HG03469 (cell line): ENCODE results near the gene POLG.
A peak's percentile ranks its signal among the peaks of the same experiment; 100 is the strongest.

ENCODE experiments used
- ATAC-seq: cut with Tn5 transposase; IDR thresholded peaks from one replicate; pipeline ENCODE4 v1.9.1; 2021; ENCODE audit warnings: mild to moderate bottlenecking, moderate library complexity, moderate number of reproducible peaks; ENCODE audit not compliant: unreplicated experiment

POLG gene

GRCh38 chr15:89334510-89335297 is at the start of gene POLG:
Gene POLG (minus strand): TSS chr15:89334824. CDS start chr15:89333754, 1,070 bp downstream.
- peak; percentile 66 for ATAC-seq

DNA sequence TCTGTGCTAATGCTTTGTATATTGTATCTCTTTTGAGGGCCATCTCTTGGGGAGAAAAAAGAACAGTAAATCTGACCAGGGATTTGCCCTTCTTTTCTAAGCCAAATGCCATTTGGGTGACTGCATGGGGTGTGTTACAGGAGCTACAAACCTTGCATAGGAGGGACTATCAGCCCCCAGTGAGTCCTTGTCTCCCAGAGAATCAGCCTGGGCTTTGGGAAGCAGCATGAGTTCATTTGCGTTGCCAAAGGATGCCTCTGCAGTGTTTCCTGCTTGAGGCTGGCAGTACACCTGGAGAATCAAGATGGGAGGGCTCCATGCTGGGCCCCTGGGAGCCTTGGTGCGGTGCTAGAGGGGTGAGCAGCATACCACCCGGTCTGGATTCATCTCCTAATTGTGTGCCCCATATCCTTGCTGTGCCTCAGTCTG is 49.6 kb upstream of the POLG start:
- ATAC-seq = no peak

- ATAC-seq = no peak
These were observed 48.9 kb upstream of the POLG start for GRCh38 chr15:89383365-89384175.

DNA sequence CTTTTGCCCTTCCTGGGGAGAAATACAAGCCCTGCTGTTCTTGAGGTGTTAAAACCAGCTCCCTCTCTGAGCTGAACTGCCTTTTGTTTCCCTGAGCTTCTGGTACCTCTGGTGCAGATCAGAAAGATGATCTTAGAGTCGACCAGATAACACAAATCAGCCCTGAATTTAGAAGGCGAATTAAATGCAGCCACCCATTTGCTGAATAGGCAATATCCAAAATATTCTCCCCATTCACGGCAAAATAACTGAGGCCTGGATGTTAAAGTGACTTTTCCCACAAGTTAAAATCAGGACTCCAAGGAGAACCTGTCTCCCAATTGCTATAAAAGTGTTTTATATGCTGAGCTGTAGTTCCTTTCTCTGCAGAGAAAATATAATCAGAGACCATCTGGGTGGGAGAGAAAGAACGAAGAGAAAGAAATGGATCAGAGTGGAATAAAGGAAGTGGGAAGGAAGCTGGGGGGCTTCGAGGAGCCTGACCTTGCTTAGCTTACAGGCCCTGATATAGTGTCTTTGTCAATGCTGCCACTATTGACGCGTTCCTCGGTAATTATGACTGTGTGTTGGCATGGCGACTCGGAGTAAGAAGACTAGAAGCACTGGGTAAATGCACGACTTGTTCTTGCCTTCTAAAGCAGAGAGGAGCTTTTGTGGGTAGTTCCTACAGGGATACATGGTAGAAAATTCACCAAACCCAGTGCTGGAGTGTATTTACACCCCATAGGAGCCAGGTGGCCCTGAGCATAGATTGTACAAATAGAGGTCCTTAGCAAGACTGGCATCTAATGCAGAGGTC is 47.5 kb upstream of the POLG start:
- no peak for ATAC-seq

GRCh38 chr15:89381331-89381730 is 46.7 kb upstream of the POLG start:
- ATAC-seq = no peak

GRCh38 chr15:89379818-89380217 is 45.2 kb upstream of the POLG start:
- ATAC-seq = no peak

DNA sequence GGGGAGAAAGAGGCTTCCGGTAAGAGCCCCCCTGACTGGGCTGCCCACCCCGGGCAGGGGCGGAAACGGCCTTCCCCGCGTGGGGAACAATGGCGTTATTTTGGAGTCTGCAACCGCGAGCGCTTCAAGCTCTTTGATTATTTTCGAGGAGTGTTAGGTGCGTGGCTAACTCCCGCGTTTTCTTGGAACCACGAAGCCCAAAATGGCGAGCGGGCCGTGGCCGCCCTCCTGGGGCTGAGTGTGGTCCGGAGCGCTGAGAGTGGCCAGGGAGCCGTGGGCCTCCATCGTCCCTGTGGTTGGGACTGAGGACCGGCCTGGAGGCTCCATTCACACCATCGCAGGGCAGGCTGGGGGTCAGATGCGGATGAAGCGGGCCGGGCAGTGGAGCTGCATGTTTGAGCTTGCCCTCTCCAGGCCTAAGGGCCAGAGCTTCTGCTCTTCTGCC is 44.6 kb upstream of the POLG start:
- no peak for ATAC-seq

- no peak for ATAC-seq
These were observed 43.9 kb upstream of the POLG start for GRCh38 chr15:89378296-89379151.

DNA sequence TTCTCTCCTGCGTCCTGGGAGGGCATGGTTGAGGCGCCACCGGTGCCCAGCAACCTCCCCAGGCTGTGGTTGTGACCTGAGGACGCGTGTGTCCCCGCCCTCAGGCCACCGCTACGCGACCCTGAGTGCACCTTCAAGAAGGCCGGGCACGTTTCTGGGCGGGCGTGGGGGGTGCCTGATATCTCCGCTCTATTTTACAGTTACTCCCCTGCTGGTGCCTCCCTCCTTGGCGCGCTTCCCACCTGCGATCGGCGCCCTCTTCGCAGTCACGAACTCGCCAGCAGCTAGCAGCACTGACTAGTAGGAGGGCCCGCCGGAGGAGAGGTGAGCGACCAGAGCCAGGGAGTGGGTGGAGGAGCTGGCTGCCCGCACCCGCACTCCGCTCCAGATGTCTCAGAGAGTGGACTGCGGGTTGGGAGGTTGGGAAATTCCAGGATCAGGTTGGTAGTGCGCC is 43.2 kb upstream of the POLG start:
- no peak for ATAC-seq

DNA sequence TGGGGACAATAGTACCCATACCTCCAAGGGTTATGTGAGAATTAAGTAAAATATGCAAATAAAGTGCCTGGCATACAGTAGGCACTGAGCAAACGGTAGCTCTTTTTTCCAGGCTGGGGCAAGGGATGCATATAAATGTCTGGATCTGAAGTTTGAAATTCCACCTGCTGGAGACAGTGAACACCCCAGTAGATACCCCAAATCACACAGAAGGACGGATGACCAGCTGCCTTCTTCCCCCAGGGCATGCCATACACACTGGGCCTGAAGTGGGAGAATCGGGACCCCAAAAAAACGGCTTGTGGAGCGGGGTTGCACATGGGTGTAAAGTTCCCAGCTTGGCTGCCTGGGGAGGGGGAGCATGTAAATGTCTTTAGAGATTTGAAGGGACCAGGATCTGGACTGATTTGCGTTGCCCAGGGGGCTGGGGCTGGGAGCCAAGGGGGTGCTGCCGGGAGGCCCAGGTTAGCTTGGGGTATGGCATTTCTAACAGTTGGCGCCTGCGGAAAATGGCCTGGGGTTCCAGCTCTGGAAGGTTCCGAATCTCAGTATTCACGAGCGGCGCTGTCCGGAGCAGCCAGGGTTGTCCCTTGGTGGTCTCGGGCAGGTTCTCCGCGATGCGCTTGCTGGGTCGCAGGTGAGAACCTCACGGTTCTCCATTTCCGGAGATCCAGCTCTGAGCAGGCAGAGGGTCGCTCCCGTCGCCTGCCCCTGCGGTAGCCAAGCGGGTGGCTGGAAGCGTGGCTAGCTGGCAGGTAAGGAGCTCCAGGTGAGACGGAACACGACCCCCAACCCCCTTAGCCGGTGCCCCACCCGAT is 42.6 kb upstream of the POLG start:
- ATAC-seq = no peak

GRCh38 chr15:89376388-89376787 is 41.8 kb upstream of the POLG start:
- no peak for ATAC-seq

DNA sequence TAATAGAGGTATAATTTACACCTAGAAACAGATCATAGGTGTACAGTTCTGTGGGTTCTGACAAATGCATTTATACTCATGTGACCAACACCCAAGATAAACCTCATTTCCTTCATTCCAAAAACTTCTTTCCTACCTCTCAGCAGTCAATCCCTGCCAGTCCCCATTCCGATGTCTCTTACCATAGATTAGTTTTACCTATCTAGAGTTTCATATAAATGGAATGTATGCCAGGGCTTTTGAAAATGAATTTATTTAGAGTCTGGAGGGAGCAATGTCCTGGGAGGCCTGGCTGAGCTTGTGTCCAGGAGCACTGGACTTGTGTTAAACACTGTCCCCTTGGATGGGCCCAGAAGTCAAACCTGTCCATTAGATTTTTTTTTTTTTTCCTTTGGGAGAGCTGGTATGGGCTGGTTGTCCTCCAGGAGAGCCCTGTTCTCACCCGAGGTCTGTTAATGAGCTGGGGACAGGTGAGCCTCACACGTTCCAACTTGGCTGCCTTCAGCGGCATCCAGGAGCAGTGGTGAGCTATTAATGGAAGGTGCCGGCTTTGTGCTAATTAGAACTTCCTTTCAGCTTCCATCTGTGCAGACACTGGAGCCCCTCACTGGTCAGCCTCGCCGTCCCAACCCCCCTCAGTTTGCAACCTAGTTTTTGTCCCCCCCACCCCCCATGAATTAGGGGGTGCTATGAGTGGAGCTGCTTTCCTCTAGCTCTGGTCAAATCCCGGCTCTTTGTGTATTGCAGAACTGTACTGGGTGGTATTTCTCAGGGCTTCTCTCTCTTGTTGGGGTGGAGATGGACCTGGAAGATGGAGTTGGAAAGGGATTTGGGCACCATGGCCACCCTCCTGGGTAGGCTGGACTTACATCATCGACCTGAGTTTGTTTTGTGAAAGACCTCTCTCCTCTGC is 40.7 kb upstream of the POLG start:
- no peak for ATAC-seq

DNA sequence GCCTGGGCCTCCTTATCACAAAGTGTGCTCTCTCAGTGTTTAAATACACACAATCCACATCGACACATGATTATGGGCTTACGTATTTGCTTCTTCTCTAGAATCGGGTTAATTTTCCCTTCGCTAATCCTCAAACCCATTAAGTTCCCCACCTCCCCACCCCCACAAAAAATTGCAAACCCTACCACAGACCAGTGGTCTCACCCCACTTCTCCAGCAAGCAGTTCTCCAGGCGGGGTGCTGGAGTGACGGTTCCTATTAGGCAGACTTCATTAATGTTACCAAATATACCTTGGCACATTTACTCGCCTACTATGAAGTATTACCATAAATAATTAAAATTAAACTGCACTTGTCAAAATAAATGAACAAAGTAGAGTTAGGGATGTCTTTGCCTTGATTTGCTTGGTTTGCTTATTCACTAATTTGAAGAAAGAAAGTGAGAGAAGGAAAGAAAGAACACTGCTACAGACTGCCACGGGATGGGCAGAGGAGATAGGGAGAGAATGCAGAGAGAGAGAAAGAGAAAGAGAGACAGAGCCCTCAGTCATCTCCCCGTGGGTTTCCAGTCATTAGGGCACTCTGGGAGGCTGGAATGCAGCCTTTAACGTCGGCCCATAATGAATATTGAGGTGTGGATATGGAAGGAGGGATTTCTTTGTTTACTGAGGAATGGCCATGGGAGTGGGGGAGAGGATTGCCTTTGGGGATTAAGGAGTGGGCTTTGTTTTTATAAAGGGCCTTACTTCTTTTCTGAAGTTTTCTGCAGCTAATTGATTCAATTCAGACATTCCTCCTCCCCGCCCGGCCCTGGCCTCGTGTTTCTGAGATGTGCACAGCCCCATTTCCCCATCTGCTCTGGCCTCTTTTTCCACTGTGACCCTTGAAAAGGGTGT is 39.7 kb upstream of the POLG start:
- no peak for ATAC-seq

DNA sequence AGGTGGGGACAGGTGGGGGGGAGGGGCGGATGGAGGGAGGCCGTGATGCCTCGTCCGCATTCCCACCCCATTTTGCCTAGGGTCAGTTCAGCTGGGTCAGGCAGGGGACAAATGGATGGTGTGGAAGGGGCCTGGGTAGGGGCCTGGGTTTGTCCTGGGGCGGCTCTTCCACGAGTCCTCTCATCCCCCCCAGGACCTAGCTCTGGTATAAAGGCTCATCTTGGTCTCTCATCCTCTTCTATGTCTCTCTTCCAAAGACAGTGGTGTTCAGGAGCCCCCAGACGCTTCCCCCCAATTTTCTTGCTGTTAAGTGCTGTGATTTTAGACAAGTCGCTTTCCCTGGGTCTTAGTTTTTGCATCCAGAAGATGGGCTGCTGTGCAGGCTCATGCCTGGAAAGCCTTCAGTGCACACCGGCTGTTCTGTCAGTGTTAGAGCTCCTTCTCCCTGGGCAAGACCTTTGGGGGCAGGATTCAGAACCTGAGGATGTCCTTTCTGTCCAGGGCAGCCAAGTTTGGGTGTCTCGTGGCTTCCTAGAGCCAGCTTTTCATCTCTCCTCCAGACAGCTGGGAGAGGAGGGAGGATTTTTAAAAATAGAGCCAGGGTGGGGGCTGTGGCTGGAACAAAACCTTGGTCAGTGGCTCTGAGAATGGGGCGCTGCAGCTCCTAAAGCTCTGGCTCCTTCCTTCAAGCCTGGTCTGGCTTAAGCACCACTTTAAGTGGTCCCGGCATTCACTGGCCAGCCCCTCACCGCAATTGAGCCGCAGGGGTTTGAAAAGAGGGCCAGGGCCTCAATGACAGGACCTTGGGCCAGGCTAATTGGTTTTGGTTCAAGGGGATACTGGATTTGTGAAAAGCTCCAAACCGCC is 37.7 kb upstream of the POLG start:
- no peak for ATAC-seq

DNA sequence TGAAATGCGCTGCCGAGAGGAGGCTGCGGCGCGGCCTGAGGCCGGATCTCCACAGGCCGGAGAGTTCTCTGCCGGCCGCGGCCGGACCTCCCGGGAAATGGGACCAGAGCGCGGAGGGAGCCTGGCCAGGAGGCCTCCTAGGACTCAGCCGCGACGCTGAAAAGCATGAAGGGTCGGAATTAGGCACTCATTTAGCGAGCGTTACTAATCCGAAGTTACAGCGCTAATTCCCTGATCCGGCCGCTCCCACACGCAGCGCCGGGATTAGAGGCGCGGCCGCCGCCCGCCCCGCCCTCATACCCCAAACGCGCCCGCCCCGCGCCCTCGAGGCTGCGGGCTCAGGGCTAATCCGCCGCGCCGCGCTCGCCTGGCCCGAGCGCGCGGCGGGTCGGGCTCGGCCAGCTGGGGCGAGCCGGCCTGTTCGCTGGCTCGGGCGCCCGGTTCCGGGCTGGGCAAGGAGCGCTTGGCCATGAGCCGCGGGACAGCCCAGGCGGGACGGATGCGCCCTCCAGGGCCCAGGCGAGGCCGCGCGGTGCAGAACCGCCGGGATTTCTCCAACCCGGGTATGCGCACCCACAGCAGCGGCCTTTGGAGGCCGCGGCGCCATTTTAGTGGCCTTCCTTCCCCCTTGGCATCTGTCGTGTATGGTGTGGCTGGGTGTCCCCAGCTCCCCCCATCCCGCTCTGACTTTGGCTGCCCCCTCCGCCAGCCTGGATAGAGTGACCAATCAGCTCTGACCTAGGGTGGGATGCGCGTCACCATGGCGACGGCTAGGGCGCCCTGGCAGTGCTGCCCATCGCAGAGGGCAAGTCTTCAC is 36.8 kb upstream of the POLG start:
- ATAC-seq = no peak

DNA sequence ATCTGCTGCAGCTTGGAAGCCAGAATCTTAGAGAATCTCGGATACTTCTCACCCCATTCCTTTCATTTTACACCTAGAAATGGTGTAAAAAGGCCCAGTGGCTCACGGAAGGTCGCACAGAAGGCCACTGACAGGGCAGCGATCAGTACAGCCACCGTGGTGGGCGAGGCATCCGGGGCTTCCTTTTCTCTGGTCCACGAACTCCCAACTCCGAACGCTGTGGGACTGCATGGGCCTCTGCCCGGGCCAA is 36.3 kb upstream of the POLG start:
- no peak for ATAC-seq
